Upper lobe of right lung (tissue), 1 donor: ENCODE results near the gene KCNAB3. TPM values are rescaled to one million over a fixed set of nuclear protein-coding genes. Genes with fewer than 3 reads are reported as not detected.
"Not testable (repeated sequence)": the region's sequence is repeated elsewhere in the genome, so short reads cannot be mapped to it uniquely, and the experiment has no call there.

Experiments
- ATAC-seq: fragments of 200-7000 bp; cut with Tn5 transposase; one replicate; pipeline ENCODE4 v1.9.1; 2020; ENCODE audit warnings: mild to moderate bottlenecking, moderate library complexity
- DNase-seq: peaks from one replicate; pipeline ENCODE4 v3.0.0-alpha.2; 2020
- H3K27ac ChIP-seq: fragments of 200-600 bp; one replicate; pipeline ENCODE4 v1.8.0; 2022
- H3K27me3 ChIP-seq: fragments of 200-600 bp; one replicate; pipeline ENCODE4 v1.8.0; 2022; ENCODE audit warnings: mild to moderate bottlenecking
- H3K36me3 ChIP-seq: fragments of 200-600 bp; one replicate; pipeline ENCODE4 v1.8.0; 2022
- H3K4me1 ChIP-seq: fragments of 200-600 bp; one replicate; pipeline ENCODE4 v1.8.0; 2022
- H3K4me3 ChIP-seq: fragments of 200-600 bp; one replicate; pipeline ENCODE4 v1.8.0; 2022; ENCODE audit warnings: mild to moderate bottlenecking
- H3K9me3 ChIP-seq: fragments of 200-600 bp; one replicate; pipeline ENCODE4 v1.8.0; 2022
- intact Hi-C: fragments of 100-400 bp; cut with DNase I; formaldehyde crosslinking; loops from one replicate; pipeline ENCODE4 v1.11.0; 2022
- total RNA-seq: library from RNA; stranded (reverse); fragmentation: NEBNext Ultra II Directional; extraction: Animal tissue kit (Norgen Biotek cat#: 25700); gene quantifications from one replicate; pipeline ENCODE4 v1.2.1, GENCODE V29; 2021
- TF ChIP-seq, protein P1 (sequence below): fragments of 200-600 bp; IDR thresholded peaks from one replicate; pipeline ENCODE4 v1.8.0; 2022; ENCODE audit warnings: antibody characterized with exemption
- donor health status: DM: no; HTN: yes; CAD: no; lungs with severe emphysema.

Gene KCNAB3
- total RNA-seq, 1 donor from 2014 or later = 5.9 TPM

DNA sequence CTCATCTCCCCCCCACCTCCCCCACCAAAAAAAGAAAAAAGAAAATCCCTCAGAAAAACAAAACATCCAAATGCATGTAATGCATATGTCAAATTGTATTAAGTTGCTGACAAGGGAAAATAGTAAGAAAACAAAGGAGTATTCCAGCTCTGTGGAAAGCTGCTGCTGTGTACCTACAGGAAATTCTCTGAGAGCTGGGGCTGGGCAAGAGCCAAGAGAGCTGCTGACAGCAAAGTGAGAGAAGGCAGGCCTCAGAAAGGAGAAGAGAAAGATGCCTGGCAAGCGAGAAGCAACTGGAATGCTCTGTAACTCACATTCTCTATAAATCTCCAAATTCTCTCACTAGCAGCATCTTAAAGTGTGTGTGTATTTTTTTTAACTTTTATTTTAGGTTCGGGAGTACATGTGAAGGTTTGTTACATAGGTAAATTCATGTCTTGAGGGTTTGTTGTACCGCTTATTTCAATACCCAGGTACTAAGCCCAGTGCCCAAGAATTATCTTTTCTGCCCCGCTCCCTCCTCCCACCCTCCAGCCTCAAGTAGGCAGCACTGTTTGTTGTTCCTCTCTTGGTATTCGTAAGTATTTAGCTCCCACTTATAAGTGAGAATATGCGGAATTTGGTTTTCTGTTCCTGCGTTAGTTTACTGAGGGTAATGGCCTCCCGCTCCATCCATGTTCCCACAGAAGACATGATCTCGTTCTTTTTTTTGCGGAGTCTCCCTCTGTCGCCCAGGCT, 26.7 kb upstream of the KCNAB3 start:
- intact Hi-C loops = no loop called here
- Histone ChIP-seq H3K4me3 (no peak overlapping the region), H3K36me3 (no peaks in the 10 kb centered on the region), H3K27ac (peak overlapping the region; percentile 74), H3K9me3 (no peaks in the 10 kb centered on the region), H3K27me3 (no peaks in the 10 kb centered on the region), H3K4me1 (peaks cover 6% of the 10 kb centered on the region)
- peak; percentile 80 for ATAC-seq
- TF ChIP-seq, protein P1, sequence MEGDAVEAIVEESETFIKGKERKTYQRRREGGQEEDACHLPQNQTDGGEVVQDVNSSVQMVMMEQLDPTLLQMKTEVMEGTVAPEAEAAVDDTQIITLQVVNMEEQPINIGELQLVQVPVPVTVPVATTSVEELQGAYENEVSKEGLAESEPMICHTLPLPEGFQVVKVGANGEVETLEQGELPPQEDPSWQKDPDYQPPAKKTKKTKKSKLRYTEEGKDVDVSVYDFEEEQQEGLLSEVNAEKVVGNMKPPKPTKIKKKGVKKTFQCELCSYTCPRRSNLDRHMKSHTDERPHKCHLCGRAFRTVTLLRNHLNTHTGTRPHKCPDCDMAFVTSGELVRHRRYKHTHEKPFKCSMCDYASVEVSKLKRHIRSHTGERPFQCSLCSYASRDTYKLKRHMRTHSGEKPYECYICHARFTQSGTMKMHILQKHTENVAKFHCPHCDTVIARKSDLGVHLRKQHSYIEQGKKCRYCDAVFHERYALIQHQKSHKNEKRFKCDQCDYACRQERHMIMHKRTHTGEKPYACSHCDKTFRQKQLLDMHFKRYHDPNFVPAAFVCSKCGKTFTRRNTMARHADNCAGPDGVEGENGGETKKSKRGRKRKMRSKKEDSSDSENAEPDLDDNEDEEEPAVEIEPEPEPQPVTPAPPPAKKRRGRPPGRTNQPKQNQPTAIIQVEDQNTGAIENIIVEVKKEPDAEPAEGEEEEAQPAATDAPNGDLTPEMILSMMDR = no peak
- DNase-seq = peak; percentile 74

DNA sequence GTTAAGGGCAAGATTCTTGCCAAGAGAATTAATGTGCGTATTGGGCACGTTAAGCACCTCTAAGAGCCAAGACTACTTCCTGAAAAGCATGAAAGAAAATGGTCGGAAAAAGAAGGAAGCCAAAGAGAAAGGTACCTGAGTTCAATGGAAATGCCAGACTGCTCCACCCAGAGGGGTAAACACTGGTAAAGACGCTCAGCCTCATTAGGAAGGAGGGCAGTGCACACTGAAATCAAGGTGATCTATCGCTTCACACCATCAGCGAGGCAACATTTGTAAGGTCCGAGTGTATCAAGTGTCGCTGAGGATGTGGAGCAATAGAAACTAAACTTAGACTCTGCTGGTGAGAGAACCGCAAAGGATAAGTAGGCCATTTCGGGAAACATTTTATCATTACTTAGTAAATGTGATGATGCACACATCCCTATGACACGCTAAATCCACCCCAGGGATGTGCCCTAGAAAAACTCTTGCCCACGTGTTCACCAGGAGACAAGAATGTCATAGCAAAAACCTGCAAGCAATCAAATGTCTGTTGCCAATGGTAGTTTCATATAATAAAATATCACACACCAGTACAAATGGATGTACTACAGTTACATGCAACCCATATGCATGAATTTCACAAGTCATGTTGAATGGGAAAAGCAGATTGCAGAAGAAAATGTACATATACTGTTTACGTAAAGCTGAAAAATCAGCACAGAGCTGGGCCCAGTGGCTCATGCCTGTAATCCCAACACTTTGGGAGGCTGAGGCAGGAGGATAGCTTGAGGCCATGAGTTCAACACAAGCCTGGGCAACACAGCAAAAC, 26.0 kb upstream of the KCNAB3 start:
- Histone ChIP-seq H3K9me3 (no peaks in the 10 kb centered on the region), H3K36me3 (no peaks in the 10 kb centered on the region), H3K4me1 (peaks cover 6% of the 10 kb centered on the region), H3K27me3 (no peaks in the 10 kb centered on the region), H3K27ac (peak overlapping the region; percentile 74), H3K4me3 (no peak overlapping the region)
- no peak for DNase-seq
- intact Hi-C loops = no loop called here
- TF ChIP-seq, protein P1 = no peak
- ATAC-seq = peak; percentile 25

DNA sequence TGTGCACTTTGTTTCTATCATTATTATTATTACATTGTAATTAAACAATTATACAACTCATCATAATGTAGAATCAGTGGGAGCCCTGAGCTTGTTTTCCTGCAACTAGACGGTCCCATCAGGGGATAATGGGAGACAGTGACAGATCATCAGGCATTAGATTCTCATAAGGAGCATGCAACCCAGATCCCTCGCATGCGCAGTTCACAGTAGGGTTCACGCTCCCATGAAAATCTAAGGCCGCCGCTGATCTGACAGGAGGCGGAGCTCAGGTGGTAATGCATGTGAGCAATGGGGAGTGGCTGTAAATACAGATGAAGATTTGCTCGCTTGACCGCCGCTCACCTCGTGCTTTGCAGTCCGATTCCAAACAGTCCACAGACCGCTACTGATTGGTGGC, 23.6 kb upstream of the KCNAB3 start:
- H3K27ac ChIP-seq, intact Hi-C loops: not testable (repeated sequence)
- peak overlapping the region; percentile 35 for H3K4me3 ChIP-seq

DNA sequence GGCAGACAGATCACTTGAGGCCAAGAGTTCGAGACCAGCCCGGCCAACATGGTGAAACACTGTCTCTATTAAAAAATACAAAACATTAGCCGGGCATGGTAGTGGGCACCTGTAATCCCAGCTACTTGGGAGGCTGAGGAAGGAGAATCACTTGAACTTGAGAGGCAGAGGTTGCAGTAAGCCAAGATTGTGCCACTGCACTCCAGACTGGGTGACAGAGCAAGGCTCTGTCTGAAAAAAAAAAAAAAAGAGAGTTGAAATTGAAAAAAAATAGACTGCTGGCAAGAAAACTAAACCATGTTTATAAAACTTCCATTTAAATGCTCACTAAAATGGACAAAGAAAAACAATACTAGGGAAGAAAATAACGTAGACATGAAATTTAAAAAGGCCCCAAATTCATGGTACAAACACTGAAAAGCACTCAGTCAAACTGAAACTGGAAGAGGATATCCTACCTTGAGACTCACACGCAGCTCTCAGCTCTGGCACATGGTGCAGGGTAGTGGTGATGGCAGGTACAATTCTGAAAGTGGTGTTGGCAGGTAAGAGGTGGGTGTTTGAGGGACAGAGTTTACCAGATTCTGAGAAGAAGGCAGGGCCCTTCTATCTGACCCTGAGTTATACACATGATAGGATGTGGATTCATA, 21.6 kb upstream of the KCNAB3 start:
- H3K27ac ChIP-seq = peak overlapping the region; percentile 55
- no peaks in the 10 kb centered on the region for H3K9me3 ChIP-seq
- no peaks in the 10 kb centered on the region for H3K27me3 ChIP-seq
- DNase-seq (no peak), ATAC-seq (peak; percentile 56)
- peaks cover 38% of the 10 kb centered on the region for H3K36me3 ChIP-seq
- peaks cover 4% of the 10 kb centered on the region for H3K4me1 ChIP-seq
- intact Hi-C loops = no loop called here
- TF ChIP-seq, protein P1 = no peak
- peak overlapping the region; percentile 35 for H3K4me3 ChIP-seq

More for the DNA sequence above, 23.6 kb upstream of the KCNAB3 start:
- not testable (repeated sequence) for H3K27me3 ChIP-seq, ATAC-seq, H3K4me1 ChIP-seq, H3K9me3 ChIP-seq, DNase-seq
- H3K36me3 ChIP-seq = peaks cover 18% of the 10 kb centered on the region

DNA sequence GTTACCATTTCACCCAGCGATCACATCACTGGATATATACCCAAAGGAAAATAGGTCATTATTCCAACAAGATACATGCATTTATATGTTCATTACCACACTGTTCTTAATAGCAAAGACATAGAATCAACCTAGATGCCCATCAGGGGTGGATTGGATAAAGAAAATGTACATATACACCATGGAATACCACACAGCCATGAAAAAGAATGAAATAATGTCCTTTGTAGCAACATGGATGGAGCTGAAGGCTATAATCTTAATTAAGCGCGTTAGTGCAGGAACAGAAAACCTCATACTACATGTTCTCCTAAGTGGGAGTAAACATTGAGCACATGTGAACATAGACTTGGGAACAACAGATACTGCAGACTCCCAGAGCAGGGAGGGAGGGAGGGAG, 20.9 kb upstream of the KCNAB3 start:
- Histone ChIP-seq H3K9me3 (no peaks in the 10 kb centered on the region), H3K36me3 (peaks cover 45% of the 10 kb centered on the region), H3K4me3 (no peak overlapping the region), H3K27ac (peak overlapping the region; percentile 30), H3K4me1 (no peaks in the 10 kb centered on the region), H3K27me3 (no peaks in the 10 kb centered on the region)
- DNase-seq = no peak
- ATAC-seq = no peak
- intact Hi-C loops = no loop called here
- TF ChIP-seq, protein P1 = no peak

DNA sequence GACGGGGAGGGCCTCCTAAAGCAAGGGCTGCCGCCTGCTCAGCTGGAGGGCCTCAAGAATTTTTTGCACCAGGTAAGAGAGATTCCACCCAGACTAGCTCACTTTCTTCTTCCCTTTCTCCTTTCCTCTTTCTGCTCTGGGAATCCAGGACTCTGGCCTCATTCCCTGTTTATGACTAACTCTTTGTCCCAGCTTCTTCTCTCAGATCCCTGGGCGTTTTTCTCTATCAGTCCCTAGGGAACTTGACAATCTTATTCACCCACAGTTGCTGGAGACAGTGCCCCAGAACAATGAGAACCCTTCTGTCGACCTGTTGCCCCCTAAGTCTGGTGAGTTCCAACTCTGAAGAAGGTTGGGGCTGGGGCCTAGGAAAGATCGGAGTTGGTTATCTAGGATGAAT, 18.0 kb upstream of the KCNAB3 start:
- ATAC-seq (no peak), DNase-seq (no peak)
- H3K4me1 ChIP-seq = no peaks in the 10 kb centered on the region
- intact Hi-C loops = no loop called here
- H3K4me3 ChIP-seq = no peak overlapping the region
- TF ChIP-seq, protein P1 = no peak
- H3K27me3 ChIP-seq = no peaks in the 10 kb centered on the region
- peaks cover 72% of the 10 kb centered on the region for H3K36me3 ChIP-seq
- no peaks in the 10 kb centered on the region for H3K9me3 ChIP-seq
- no peak overlapping the region for H3K27ac ChIP-seq
